Fibroblast of skin of back (primary cell): ENCODE data around the gene FHIT.
A peak's percentile ranks its signal among the peaks of the same experiment; 100 is the strongest.

Experiments used
- DNase-seq: peaks from one replicate; pipeline ENCODE4 v3.0.0-alpha.2; 2013

The FHIT gene

GRCh38 chr3:60017631-60018030, 1233.6 kb downstream of the FHIT start:
- DNase-seq, result peak; percentile 6

DNA sequence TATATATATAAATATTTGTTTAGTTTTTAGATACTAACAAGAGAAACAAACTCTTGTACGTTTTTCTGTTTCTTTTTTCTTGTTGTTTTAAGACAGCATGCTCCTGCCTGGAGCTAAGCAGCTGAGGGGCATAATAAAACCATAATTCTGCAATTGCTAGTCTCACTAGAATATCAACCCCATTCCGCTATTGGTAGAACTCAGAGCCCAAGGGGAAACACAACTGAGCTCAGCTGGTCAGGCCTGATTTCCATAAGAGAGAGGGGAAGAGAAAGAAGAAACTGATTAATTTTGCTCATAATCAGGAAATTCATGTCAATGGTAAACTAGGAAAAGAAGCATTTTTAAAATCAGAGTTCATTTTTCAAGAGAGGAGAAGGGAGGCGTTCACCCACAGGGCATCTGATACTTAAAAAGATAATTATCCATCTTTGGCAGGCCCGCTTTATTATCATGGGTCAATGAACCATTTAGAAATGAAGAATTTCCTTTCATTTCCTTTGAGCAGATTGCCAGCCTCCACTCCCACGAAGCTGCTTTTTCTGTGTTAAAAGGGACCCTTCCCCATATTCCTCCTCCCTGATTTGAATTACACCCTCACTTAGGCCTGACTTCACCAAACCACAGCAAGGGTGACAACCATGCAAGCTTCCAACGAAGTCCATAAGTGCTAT, 1236.1 kb downstream of the FHIT start:
- DNase-seq, result no peak

DNA sequence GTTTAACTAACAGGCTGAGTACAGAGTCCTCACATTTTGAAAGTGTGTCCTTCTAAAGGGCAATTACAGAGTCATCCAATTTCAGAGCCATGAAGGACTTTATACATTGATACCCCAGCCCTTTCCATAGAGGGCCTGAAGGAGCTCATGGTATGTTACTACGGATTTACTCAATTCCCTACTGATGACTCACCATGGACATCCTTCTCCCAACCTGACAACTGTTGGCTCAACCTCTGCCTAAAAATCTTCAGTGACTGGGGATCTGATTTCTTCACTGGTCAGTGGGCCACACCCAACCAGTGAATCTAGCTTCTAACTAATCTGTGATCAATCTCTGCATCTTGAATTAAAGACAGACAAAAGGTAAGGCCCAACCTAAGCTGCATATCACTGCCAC, 1238.0 kb downstream of the FHIT start:
- DNase-seq, result peak; percentile 40

GRCh38 chr3:60011218-60011617, 1240.0 kb downstream of the FHIT start:
- no peak for DNase-seq

- no peak for DNase-seq
Observed at GRCh38 chr3:60010781-60011180, 1240.5 kb downstream of the FHIT start.

GRCh38 chr3:60009931-60010478, 1241.2 kb downstream of the FHIT start:
- no peak for DNase-seq

DNA sequence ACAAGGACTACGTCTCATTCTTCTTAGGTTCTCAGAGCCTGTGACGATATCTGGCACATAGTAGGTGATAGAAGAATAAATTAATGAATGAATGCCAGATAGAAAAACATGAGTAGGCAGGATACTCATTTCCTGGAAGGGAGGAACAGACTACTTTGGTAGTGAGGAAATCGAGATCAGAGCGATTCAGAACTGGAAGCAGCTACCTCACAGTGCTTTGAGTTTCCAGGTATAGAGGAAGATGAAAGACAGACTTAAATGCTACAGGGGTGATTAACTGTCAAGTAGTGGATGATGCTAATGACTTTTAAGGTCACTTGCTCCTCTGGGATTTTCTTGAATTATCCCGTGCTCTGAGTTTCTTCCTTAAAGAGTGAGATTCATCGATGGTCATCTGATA, 1249.9 kb downstream of the FHIT start:
- no peak for DNase-seq

DNA sequence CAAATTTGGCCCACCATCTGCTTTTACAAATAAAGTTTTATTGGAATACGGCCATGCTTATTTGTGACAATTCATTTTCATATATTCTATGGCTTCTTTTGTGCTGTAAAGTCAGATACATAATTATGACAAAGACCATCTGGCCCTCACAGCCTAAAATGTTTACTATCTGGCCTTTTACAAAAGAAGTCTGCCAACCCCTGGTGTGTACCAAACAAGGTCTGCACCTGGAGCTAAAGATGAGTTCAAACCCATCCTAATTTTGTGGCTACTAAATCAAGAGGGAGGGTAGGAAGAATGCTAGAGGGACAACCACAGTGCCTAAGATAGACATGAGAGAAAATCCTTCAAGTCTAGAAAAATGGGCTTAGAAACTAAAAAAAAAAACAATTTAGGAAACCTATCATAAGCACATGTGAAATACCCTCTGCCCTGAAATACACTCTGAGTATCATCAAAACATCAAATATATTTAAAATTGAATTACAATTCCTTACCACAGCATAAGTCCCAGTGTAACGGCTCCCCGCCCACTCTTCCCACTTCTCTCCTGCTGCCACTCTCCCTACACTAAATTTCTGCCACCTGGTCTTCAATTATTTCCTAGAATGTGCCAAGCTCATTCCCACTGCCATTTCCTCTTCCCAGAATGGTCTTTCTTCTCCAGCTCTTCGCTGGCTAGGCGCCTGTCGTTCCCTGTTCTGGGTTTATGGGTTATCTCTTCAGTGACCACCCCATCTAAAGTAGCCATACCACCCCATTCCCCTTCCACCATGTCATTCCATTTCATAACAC, 1250.7 kb downstream of the FHIT start:
- DNase-seq, result no peak

DNA sequence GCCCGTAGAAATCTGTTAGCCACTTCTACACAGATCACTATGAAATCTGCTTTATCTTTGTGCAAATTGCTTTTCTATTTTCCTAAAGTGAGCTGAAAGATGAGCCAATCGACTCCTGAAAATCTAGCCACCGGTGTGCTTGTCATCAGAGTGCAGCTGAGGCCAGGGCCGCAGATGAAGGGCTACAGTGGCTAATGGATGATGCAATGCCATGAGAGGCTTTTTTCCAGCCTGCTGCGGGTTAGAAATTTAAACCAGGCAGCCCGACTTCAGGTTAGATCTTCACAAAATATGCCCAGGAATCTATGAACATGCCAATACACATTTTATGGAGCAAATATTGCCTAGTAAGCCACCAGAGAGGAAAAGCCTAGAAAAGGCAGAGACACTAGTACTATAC, 1253.2 kb downstream of the FHIT start:
- no peak for DNase-seq

DNA sequence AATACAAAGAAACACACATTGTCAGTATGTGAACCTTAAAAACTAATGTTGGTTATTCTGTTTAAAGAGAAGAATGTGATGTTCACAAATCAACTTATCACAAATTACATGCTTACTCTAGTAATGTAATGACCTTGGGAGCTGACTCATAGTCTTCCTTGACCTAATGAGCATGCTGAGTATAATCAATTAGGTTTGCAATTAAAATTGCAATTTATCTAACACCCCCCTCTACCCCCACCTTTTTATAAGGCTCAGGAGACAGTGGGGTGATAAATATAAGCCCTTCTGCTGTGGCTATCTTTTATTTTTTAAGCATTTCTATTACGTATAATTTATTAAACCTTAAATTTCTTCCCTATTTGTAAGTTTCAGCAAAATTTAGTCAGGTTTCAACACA, 1253.7 kb downstream of the FHIT start:
- DNase-seq, result no peak

DNA sequence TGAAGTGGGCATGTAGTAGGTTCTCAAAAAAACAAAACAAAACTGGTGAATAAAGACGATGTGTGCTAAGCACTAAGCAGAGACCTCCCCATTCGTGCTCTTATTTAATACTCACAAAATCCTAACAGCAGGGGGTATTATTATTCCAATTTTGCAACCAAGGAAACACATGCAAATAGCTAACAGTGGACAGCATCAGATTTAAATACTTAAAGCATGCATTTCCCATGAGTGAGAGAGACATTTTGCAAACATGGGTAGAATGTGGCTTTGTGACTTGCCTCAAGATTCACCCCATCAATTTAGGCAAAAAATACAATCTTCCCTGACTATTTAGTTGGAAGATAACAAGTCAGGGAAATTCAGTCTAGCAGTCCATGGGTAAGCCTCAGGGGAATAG, 1255.2 kb downstream of the FHIT start:
- DNase-seq, result peak; percentile 43

GRCh38 chr3:59995563-59995962, 1255.7 kb downstream of the FHIT start:
- peak; percentile 3 for DNase-seq

- DNase-seq, result no peak
Observed at GRCh38 chr3:59994732-59995304, 1256.4 kb downstream of the FHIT start.

DNA sequence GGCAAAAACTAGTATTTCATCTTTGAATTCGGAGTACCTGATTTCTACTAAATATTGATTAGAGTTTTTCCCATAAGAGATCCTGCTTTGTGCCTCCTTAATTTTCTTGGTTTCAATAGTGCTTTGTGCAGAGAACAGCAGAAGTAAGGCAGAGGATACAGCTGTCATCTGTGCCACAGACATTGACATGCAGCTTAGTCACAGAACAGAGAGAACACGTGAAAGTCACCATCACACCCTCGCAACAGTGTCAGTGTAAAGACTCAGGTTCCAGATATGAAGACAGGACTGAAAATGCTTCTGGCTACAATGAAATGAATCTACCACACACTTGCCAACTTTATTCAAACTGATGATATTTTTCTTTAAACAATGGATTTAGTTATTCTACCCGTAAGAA, 1258.7 kb downstream of the FHIT start:
- no peak for DNase-seq

GRCh38 chr3:59990915-59991314, 1260.3 kb downstream of the FHIT start:
- DNase-seq, result no peak

GRCh38 chr3:59982510-59982909, 1268.7 kb downstream of the FHIT start:
- no peak for DNase-seq

- DNase-seq, result no peak
Observed at GRCh38 chr3:59981377-59981776, 1269.9 kb downstream of the FHIT start.

GRCh38 chr3:59980576-59980975, 1270.7 kb downstream of the FHIT start:
- no peak for DNase-seq

DNA sequence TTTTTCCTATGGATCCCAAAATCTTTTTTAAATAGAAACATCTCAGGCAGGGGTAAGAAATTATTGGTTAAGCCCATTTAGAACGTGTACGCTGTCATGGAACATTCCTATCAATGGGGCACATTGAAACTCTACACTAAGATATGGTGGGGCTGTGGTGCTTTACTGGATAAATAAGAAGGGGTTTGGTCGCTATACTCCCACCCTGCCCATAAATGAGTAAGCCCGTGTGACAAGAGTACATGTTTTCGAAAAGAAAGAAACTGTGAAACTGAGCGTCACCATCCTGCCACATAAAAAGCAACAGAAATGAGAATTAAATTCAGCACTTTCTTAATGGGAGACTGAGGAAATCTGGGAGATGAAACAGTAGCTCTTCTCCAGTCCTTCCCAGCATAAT, 1271.7 kb downstream of the FHIT start:
- no peak for DNase-seq

GRCh38 chr3:59978979-59979378, 1272.3 kb downstream of the FHIT start:
- no peak for DNase-seq

GRCh38 chr3:59970796-59971195, 1280.5 kb downstream of the FHIT start:
- DNase-seq, result no peak

DNA sequence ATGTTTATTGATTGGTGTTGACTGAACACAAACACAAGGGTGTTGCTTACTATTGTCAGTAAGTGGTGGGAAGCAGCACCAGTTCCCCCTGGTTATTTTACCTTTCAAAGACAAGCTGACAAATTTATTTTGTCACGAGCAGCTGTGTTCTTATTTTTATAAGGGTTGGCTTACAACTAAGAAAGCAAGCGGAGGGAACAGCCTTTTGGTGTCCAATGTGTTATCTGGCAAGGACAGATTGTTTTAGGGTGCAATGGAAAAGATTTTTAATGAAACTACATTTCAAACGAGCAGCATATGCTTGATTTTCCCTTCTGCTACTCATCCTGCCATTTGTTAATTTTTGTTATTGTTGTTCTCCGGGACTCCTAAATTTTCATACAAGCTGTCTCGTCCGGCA, 1280.9 kb downstream of the FHIT start:
- DNase-seq, result no peak

- no peak for DNase-seq
Observed at GRCh38 chr3:59968513-59969045, 1282.7 kb downstream of the FHIT start.
